Measurements from ENCODE around the gene PPP3CA. TPM values are rescaled to one million over a fixed set of nuclear protein-coding genes. Genes with fewer than 3 reads are reported as not detected.

PPP3CA gene
- total and polyA plus RNA-seq, 2 donors (not counting 1 experiment from before 2014, with no cell fraction given): 66.4 to 79.3 TPM

GRCh38 chr4:101252721-101253120, 94.6 kb downstream of the PPP3CA start:
- Histone ChIP-seq H3K27me3 (ENCODE audit: control insufficient read depth, insufficient read depth, low read length) (no peaks in the 10 kb centered on the region), H3K4me2 (ENCODE audit: extremely low read depth, insufficient read depth, low read length) (no peak overlapping the region), H3K9ac (ENCODE audit: insufficient read depth, low read length) (no peak overlapping the region), H4K20me1 (ENCODE audit: control insufficient read depth, extremely low read depth, insufficient read depth, low read length) (peaks cover 2% of the 10 kb centered on the region), H3K79me2 (ENCODE audit: control insufficient read depth, insufficient read depth, low read length) (peaks cover 25% of the 10 kb centered on the region), H3K4me1 (ENCODE audit: control insufficient read depth, extremely low read depth, insufficient read depth, low read length) (peaks cover 2% of the 10 kb centered on the region), H3K36me3 (ENCODE audit: control insufficient read depth, insufficient read depth, low read length) (no peaks in the 10 kb centered on the region), H3K9me3 (ENCODE audit: control insufficient read depth, insufficient read depth, low read depth, low read length) (no peaks in the 10 kb centered on the region), H3K27ac (ENCODE audit: insufficient read depth, low read length) (no peak overlapping the region), H3K4me3 (replicated peaks in 1 of 4; ENCODE audit: control extremely low read depth in 1 of 4, insufficient read depth in 1 of 4, low read depth in 3 of 4, low read length in 4 of 4) (no peak overlapping the region), H2AFZ (ENCODE audit: low read length) (no peak overlapping the region)
- TF ChIP-seq CTCF (conservative IDR thresholded peaks at IDR 0.05 in 1 of 2, IDR thresholded peaks at IDR 0.05 in 1 of 2; ENCODE audit: low read depth in 1 of 2, low read length in 2 of 2) (no peak), EZH2 (IDR thresholded peaks at IDR 0.05; ENCODE audit: low read length, missing control alignments) (no peak)
- peak; percentile 22 to 48 for DNase-seq (ENCODE audit: low read depth in 2 of 2)

- H4K20me1 ChIP-seq (ENCODE audit: control insufficient read depth, extremely low read depth, insufficient read depth, low read length): no peaks in the 10 kb centered on the region
- H3K4me1 ChIP-seq (ENCODE audit: control insufficient read depth, extremely low read depth, insufficient read depth, low read length): peaks cover 2% of the 10 kb centered on the region
- no peak overlapping the region for H3K27ac ChIP-seq (ENCODE audit: insufficient read depth, low read length)
- TF ChIP-seq CTCF (conservative IDR thresholded peaks at IDR 0.05 in 1 of 2, IDR thresholded peaks at IDR 0.05 in 1 of 2; ENCODE audit: low read depth in 1 of 2, low read length in 2 of 2): no peak
- H3K79me2 ChIP-seq (ENCODE audit: control insufficient read depth, insufficient read depth, low read length): peaks cover 18% of the 10 kb centered on the region
- H3K27me3 ChIP-seq (ENCODE audit: control insufficient read depth, insufficient read depth, low read length): no peaks in the 10 kb centered on the region
- H3K9me3 ChIP-seq (ENCODE audit: control insufficient read depth, insufficient read depth, low read depth, low read length): no peaks in the 10 kb centered on the region
- H3K36me3 ChIP-seq (ENCODE audit: control insufficient read depth, insufficient read depth, low read length): no peaks in the 10 kb centered on the region
- no peak overlapping the region for H2AFZ ChIP-seq (ENCODE audit: low read length)
- H3K4me3 ChIP-seq (replicated peaks in 1 of 4; ENCODE audit: control extremely low read depth in 1 of 4, insufficient read depth in 1 of 4, low read depth in 3 of 4, low read length in 4 of 4): no peak overlapping the region
- H3K4me2 ChIP-seq (ENCODE audit: extremely low read depth, insufficient read depth, low read length): no peak overlapping the region
- no peak overlapping the region for H3K9ac ChIP-seq (ENCODE audit: insufficient read depth, low read length)
- no peak for DNase-seq (ENCODE audit: low read depth in 2 of 2)
These were observed 96.1 kb downstream of the PPP3CA start for GRCh38 chr4:101251261-101251660.

GRCh38 chr4:101244349-101244748, 103.0 kb downstream of the PPP3CA start:
- no peaks in the 10 kb centered on the region for H3K9me3 ChIP-seq (ENCODE audit: control insufficient read depth, insufficient read depth, low read depth, low read length)
- no peak overlapping the region for H3K9ac ChIP-seq (ENCODE audit: insufficient read depth, low read length)
- no peak for TF ChIP-seq EZH2 (IDR thresholded peaks at IDR 0.05; ENCODE audit: low read length, missing control alignments)
- TF ChIP-seq CTCF (conservative IDR thresholded peaks at IDR 0.05 in 1 of 2, IDR thresholded peaks at IDR 0.05 in 1 of 2; ENCODE audit: low read depth in 1 of 2, low read length in 2 of 2): no peak
- peaks cover 20% of the 10 kb centered on the region for H3K79me2 ChIP-seq (ENCODE audit: control insufficient read depth, insufficient read depth, low read length)
- no peak overlapping the region for H3K27ac ChIP-seq (ENCODE audit: insufficient read depth, low read length)
- no peaks in the 10 kb centered on the region for H3K27me3 ChIP-seq (ENCODE audit: control insufficient read depth, insufficient read depth, low read length)
- H3K4me2 ChIP-seq (ENCODE audit: extremely low read depth, insufficient read depth, low read length): no peak overlapping the region
- H4K20me1 ChIP-seq (ENCODE audit: control insufficient read depth, extremely low read depth, insufficient read depth, low read length): no peaks in the 10 kb centered on the region
- no peak overlapping the region for H3K4me3 ChIP-seq (replicated peaks in 1 of 4; ENCODE audit: control extremely low read depth in 1 of 4, insufficient read depth in 1 of 4, low read depth in 3 of 4, low read length in 4 of 4)
- no peaks in the 10 kb centered on the region for H3K36me3 ChIP-seq (ENCODE audit: control insufficient read depth, insufficient read depth, low read length)
- peaks cover 3% of the 10 kb centered on the region for H3K4me1 ChIP-seq (ENCODE audit: control insufficient read depth, extremely low read depth, insufficient read depth, low read length)
- H2AFZ ChIP-seq (ENCODE audit: low read length): no peak overlapping the region
- DNase-seq (ENCODE audit: low read depth in 2 of 2): no peak
